Tibial artery (tissue), 4 donors: ENCODE measurements around the gene LGR5.

ENCODE experiments used
- DNase-seq, 2 donors: peaks; one replicate each; pipeline ENCODE4 v3.0.0-alpha.2; 2019
- H3K27ac ChIP-seq, 2 donors: fragments of 200-600 bp; sonication (generic) in 1 of 2; 1 replicate in 1 of 2; 2 replicates in 1 of 2; pipeline ENCODE4 v1.5.1; 2018 to 2019; ENCODE audit warnings: mild to moderate bottlenecking in 1 of 2
- H3K27me3 ChIP-seq, 2 donors: fragments of 200-600 bp; sonication (generic) in 1 of 2; one replicate each; pipeline versions ENCODE4 v1.5.1 to v1.6.0; 2016 to 2019
- H3K36me3 ChIP-seq, 3 donors: fragments of 200-600 bp; sonication (generic) in 2 of 3; one replicate each; pipeline ENCODE4 v1.5.1; 2016 to 2019; ENCODE audit warnings: mild to moderate bottlenecking in 2 of 3
- H3K4me1 ChIP-seq, 4 donors: fragments of 200-600 bp; sonication (generic) in 2 of 4; 1 replicate in 3 of 4; 2 replicates in 1 of 4; pipeline ENCODE4 v1.5.1; 2016 to 2019
- H3K4me3 ChIP-seq, 2 donors: fragments of 200-600 bp; sonication (generic) in 1 of 2; 1 replicate in 1 of 2; 2 replicates in 1 of 2; pipeline ENCODE4 v1.5.1; 2018 to 2019; ENCODE audit warnings: mild to moderate bottlenecking in 2 of 2
- H3K9me3 ChIP-seq, 3 donors: fragments of 200-600 bp; sonication (generic) in 1 of 3; one replicate each; pipeline ENCODE4 v1.5.1; 2016 to 2019
- intact Hi-C: fragments of 100-400 bp; cut with DNase I; formaldehyde crosslinking; loops from one replicate; pipeline ENCODE4 v1.15.0; 2023; ENCODE audit warnings: low total_unique reads
- TF ChIP-seq, protein P1 (sequence below), 2 experiments: fragments of 200-600 bp in 1 of 2; fragments of 450-650 bp in 1 of 2; IDR thresholded peaks; one replicate each; pipeline ENCODE4 v1.5.1; 2017 to 2019; ENCODE audit warnings: antibody characterized with exemption in 2 of 2, mild to moderate bottlenecking in 1 of 2, moderate library complexity in 1 of 2

LGR5 gene

DNA sequence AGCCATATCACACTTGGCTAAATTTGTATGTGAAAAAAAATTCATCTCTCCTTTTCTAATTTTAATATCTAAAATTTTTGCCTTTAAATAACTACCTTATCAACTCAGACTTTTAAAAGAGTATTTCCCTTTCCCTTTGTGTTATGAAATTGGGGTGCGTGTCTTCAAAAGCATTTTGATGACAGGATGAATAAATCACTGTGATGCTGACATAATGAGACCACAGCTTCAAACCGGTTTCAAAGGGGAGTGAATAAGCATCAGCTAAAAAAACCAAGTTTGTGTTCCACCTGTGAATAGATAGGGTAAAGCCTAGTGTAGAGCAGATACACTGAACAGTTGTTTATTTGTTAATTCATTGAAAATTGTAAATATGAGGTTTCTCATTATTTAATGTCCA lies 85.0 kb downstream of the LGR5 start:
- no peak for DNase-seq
- TF ChIP-seq, protein P1, sequence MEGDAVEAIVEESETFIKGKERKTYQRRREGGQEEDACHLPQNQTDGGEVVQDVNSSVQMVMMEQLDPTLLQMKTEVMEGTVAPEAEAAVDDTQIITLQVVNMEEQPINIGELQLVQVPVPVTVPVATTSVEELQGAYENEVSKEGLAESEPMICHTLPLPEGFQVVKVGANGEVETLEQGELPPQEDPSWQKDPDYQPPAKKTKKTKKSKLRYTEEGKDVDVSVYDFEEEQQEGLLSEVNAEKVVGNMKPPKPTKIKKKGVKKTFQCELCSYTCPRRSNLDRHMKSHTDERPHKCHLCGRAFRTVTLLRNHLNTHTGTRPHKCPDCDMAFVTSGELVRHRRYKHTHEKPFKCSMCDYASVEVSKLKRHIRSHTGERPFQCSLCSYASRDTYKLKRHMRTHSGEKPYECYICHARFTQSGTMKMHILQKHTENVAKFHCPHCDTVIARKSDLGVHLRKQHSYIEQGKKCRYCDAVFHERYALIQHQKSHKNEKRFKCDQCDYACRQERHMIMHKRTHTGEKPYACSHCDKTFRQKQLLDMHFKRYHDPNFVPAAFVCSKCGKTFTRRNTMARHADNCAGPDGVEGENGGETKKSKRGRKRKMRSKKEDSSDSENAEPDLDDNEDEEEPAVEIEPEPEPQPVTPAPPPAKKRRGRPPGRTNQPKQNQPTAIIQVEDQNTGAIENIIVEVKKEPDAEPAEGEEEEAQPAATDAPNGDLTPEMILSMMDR (IDR thresholded peaks at IDR 0.05), result no peak
- Histone ChIP-seq H3K36me3 (no peaks in the 10 kb centered on the region), H3K27me3 (no peaks in the 10 kb centered on the region), H3K4me1 (no peaks in the 10 kb centered on the region), H3K27ac (no peak overlapping the region), H3K9me3 (no peaks in the 10 kb centered on the region), H3K4me3 (no peak overlapping the region)
- intact Hi-C loops, result no loop called here

DNA sequence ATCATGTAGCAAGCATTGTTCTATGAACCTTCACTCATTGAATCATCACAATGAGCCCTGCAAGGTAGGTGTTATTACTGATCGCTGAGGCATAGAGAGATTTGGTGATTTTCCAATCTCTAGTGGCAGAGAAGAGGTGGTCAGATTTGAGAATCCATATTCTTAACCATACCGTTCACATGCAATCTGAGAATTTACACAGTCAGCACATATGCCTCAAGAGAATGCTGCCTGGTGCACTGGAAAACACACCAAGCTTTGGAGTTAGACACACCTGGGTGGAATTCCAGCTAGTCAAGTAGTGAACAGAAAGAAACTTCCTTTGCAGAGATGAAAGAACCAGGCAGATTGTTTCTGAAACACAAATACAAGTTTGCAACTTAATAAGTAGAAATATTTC lies 94.1 kb downstream of the LGR5 start:
- H3K9me3 ChIP-seq, result no peaks in the 10 kb centered on the region
- no peak for DNase-seq
- TF ChIP-seq, protein P1 (IDR thresholded peaks at IDR 0.05), result no peak
- no peak overlapping the region for H3K27ac ChIP-seq
- intact Hi-C loops, result no loop called here
- H3K36me3 ChIP-seq, result no peaks in the 10 kb centered on the region
- no peak overlapping the region for H3K4me3 ChIP-seq
- H3K4me1 ChIP-seq, result peaks cover 0 to 5% (median 0%) of the 10 kb centered on the region in 4 donors
- no peaks in the 10 kb centered on the region for H3K27me3 ChIP-seq

DNA sequence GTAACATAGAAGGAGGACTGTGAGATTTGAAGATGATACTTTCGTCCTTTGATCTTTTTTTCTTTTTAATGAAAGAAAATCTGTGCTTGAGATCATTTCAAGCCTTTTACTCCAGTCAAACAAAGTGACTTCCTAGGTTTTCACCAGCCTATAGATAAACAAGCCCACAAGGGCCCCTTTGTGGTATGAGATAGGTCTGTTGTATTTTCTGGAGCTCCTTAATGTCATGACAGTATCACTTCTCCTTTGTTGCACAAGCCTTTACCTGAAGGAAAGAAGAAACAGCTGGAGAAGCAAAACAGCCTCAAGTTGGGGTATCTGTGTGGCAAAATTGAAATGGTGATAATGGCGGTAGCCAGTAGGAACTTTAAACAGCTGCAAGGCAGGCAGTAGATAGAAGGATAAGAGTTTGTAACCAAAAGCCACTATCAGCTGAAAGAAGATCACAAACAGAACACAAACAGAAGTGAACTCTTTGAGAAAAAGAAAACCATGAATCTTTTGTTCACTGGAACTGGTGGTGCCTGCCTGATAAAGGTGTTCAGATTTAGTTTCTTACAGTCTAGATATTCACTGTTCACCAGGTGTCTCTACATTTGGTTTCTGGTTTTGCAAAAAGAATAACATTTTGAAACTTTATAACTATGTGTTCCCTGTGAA lies 96.8 kb downstream of the LGR5 start:
- Histone ChIP-seq H3K4me1 (peaks cover 0 to 5% (median 0%) of the 10 kb centered on the region in 4 donors), H3K9me3 (no peaks in the 10 kb centered on the region), H3K27ac (no peak overlapping the region), H3K27me3 (no peaks in the 10 kb centered on the region), H3K4me3 (no peak overlapping the region), H3K36me3 (no peaks in the 10 kb centered on the region)
- intact Hi-C loops, result no loop called here
- TF ChIP-seq, protein P1 (IDR thresholded peaks at IDR 0.05), result no peak
- DNase-seq, result no peak

DNA sequence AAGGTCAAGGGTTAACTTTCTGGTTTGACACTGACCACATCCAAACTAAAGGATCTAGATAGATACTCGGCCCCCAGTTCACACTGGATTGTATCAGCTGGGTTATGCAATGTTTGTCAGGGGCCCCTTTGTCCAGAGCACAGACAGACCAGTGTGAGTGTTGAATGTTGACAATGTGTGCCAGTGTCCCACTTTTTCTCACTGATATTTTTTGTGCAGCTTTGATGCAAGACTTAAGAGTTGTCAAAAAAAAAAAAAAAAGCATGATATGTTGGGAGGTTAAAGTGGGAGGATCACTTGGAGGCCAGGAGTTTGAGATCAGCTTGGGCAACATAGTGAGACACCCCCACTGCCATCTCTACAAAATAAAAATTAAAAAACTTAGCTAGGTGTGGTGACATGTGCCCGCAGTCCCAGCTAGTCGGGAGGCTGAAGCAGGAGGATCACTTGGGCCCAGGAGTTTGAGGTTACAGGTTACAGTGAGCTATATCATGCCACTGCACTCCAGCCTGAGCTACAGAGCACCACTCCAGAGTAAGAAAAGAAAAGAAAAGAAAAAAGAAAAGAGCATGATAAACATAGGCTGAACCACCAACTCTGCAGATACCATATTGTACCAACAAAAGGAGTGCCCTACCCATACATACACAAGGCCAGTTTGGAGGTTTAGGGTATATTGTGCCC lies 97.5 kb downstream of the LGR5 start:
- no peak overlapping the region for H3K4me3 ChIP-seq

DNA sequence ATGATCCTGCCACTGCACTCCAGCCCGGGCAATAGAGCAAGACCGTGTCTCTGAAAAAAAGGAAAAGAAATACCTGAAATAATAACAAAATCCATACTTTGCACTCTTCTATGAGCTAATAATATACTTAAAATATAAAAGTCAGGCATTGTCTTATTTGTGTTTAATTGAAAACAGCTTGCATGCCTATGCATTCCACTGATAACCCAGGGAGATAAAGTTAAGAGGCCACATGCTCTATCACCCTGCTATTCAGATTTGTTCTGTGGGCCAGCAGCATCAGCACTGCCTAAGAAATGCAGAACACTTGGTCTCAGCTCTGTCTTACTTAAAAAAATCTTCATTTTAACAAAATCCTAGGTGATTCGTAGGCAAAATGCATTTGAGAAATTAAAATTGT lies 99.2 kb downstream of the LGR5 start:
- TF ChIP-seq, protein P1 (IDR thresholded peaks at IDR 0.05), result no peak
- Histone ChIP-seq H3K4me1 (peaks cover 0 to 1% (median 0%) of the 10 kb centered on the region in 4 donors), H3K4me3 (no peak overlapping the region), H3K9me3 (no peaks in the 10 kb centered on the region), H3K27me3 (no peaks in the 10 kb centered on the region), H3K36me3 (no peaks in the 10 kb centered on the region), H3K27ac (no peak overlapping the region)
- no peak for DNase-seq
- intact Hi-C loops, result no loop called here

More for the DNA sequence above, 97.5 kb downstream of the LGR5 start:
- H3K9me3 ChIP-seq, result no peaks in the 10 kb centered on the region
- TF ChIP-seq, protein P1 (IDR thresholded peaks at IDR 0.05), result no peak
- no peaks in the 10 kb centered on the region for H3K36me3 ChIP-seq
- peaks cover 0 to 5% (median 0%) of the 10 kb centered on the region in 4 donors for H3K4me1 ChIP-seq
- H3K27ac ChIP-seq, result no peak overlapping the region
- intact Hi-C loops, result no loop called here
- DNase-seq, result no peak
- H3K27me3 ChIP-seq, result no peaks in the 10 kb centered on the region
